Esophagus squamous epithelium (tissue), 5 donors: ENCODE results near the gene ACSL1. TPM values are rescaled to one million over a fixed set of nuclear protein-coding genes. Genes with fewer than 3 reads are reported as not detected.

Experiments used
- DNase-seq: peaks from one replicate; lab custom pipeline; 2025; lab: John Stamatoyannopoulos, UW
- H3K27ac ChIP-seq, 4 donors: fragments of 200-600 bp; sonication (generic); one replicate each; pipeline ENCODE4 v1.5.1; 2016 to 2019; ENCODE audit warnings: mild to moderate bottlenecking in 1 of 4
- H3K27me3 ChIP-seq, 4 donors: fragments of 200-600 bp; sonication (generic); 1 replicate in 3 of 4; 2 replicates in 1 of 4; pipeline versions ENCODE4 v1.5.1 to v1.6.0; 2017 to 2021; ENCODE audit warnings: antibody characterized with exemption in 1 of 4
- H3K36me3 ChIP-seq, 3 donors: fragments of 200-600 bp; sonication (generic); one replicate each; pipeline ENCODE4 v1.5.1; 2016 to 2019
- H3K4me1 ChIP-seq, 3 donors: fragments of 200-600 bp; sonication (generic); one replicate each; pipeline ENCODE4 v1.5.1; 2017 to 2019
- H3K4me3 ChIP-seq, 4 donors: fragments of 200-600 bp; sonication (generic); 1 replicate in 3 of 4; 2 replicates in 1 of 4; pipeline ENCODE4 v1.5.1; 2016 to 2019; ENCODE audit warnings: mild to moderate bottlenecking in 2 of 4, moderate library complexity in 1 of 4
- H3K9me3 ChIP-seq, 3 donors: fragments of 200-600 bp; sonication (generic); one replicate each; pipeline ENCODE4 v1.5.1; 2016 to 2019
- CTCF ChIP-seq, 6 experiments: fragments of 450-650 bp in 4 of 6; fragments of 200-600 bp in 2 of 6; sonication (generic) in 2 of 6; IDR thresholded peaks; one replicate each; pipeline ENCODE4 v1.5.1; 2016 to 2019; ENCODE audit warnings: antibody characterized with exemption in 6 of 6, mild to moderate bottlenecking in 4 of 6, moderate library complexity in 4 of 6
- POLR2A ChIP-seq, 4 donors: fragments of 450-650 bp; IDR thresholded peaks; one replicate each; pipeline ENCODE4 v1.6.1; 2017; ENCODE audit warnings: antibody characterized with exemption in 4 of 4, mild to moderate bottlenecking in 4 of 4, moderate library complexity in 3 of 4
- WGBS, 2 donors: methylation state at CpG; one replicate each; pipeline ENCODE4 v1.1.5; 2018; 5-methylcytosine and 5-hydroxymethylcytosine counted together
- intact Hi-C: fragments of 100-400 bp; cut with DNase I; formaldehyde crosslinking; loops from one replicate; pipeline ENCODE4 v1.15.0; 2022
- total RNA-seq, 4 donors: library from RNA; depleted of rRNA; stranded (reverse); fragments of >200 nt; gene quantifications; one replicate each; pipeline ENCODE4 v1.1.0, GENCODE V29; 2016
- donor health status: DM: yes; HTN: yes; CAD: no.

The ACSL1 gene
- total RNA-seq, 4 donors from 2014 or later = 59.7 to 101 (median 73.8) TPM

- intact Hi-C loops = no loop called here
- H3K9me3 ChIP-seq = no peaks in the 10 kb centered on the region
- no peak for TF ChIP-seq POLR2A (IDR thresholded peaks at IDR 0.05)
- TF ChIP-seq CTCF (IDR thresholded peaks at IDR 0.05) = no peak
- no peak overlapping the region for H3K4me3 ChIP-seq
- H3K27me3 ChIP-seq = no peaks in the 10 kb centered on the region
- DNase-seq = no peak
- H3K36me3 ChIP-seq = peaks cover 0 to 37% (median 10%) of the 10 kb centered on the region in 3 donors
- H3K27ac ChIP-seq = peak overlapping the region; percentile 3 to 57 (median 48)
- H3K4me1 ChIP-seq = peaks cover 4 to 16% (median 5%) of the 10 kb centered on the region in 3 donors
- 75 to 80% methylated on average over 7 to 8 of the region's 8 CpGs for WGBS, 2 donors
Observed at GRCh38 chr4:184792334-184792733, 33.4 kb downstream of the ACSL1 start.

GRCh38 chr4:184790826-184791225, 34.9 kb downstream of the ACSL1 start:
- WGBS, 2 donors = 76 to 92% methylated on average over 3 of the region's 3 CpGs
- intact Hi-C loops = no loop called here
- Histone ChIP-seq H3K27ac (no peak overlapping the region), H3K36me3 (peaks cover 0 to 44% (median 16%) of the 10 kb centered on the region in 3 donors), H3K4me1 (peaks cover 4 to 16% (median 5%) of the 10 kb centered on the region in 3 donors), H3K27me3 (no peaks in the 10 kb centered on the region), H3K9me3 (no peaks in the 10 kb centered on the region), H3K4me3 (no peak overlapping the region)
- no peak for DNase-seq
- TF ChIP-seq POLR2A (IDR thresholded peaks at IDR 0.05) (no peak), CTCF (IDR thresholded peaks at IDR 0.05) (no peak)

- WGBS, 2 donors = 55 to 79% methylated on average over 5 to 6 of the region's 6 CpGs
- Histone ChIP-seq H3K36me3 (peaks cover under 1 to 72% (median 16%) of the 10 kb centered on the region in 3 donors), H3K27ac (no peak overlapping the region), H3K27me3 (no peaks in the 10 kb centered on the region), H3K4me3 (no peak overlapping the region), H3K4me1 (peaks cover 0 to 8% (median 4%) of the 10 kb centered on the region in 3 donors), H3K9me3 (no peaks in the 10 kb centered on the region)
- intact Hi-C loops = no loop called here
- TF ChIP-seq CTCF (IDR thresholded peaks at IDR 0.05) = no peak
- TF ChIP-seq POLR2A (IDR thresholded peaks at IDR 0.05) = no peak
- DNase-seq = no peak
Observed at GRCh38 chr4:184787766-184788503, 37.8 kb downstream of the ACSL1 start.

- intact Hi-C loops = no loop called here
- no peaks in the 10 kb centered on the region for H3K4me1 ChIP-seq
- TF ChIP-seq POLR2A (IDR thresholded peaks at IDR 0.05) (no peak), CTCF (IDR thresholded peaks at IDR 0.05) (no peak)
- no peak overlapping the region for H3K4me3 ChIP-seq
- no peak overlapping the region for H3K27ac ChIP-seq
- no peaks in the 10 kb centered on the region for H3K9me3 ChIP-seq
- DNase-seq = no peak
- H3K27me3 ChIP-seq = no peaks in the 10 kb centered on the region
- 89 to 94% methylated on average over 9 of the region's 9 CpGs for WGBS, 2 donors
- peaks cover 7 to 88% (median 16%) of the 10 kb centered on the region in 3 donors for H3K36me3 ChIP-seq
Observed at GRCh38 chr4:184785813-184786212, 40.0 kb downstream of the ACSL1 start.

- intact Hi-C loops = no loop called here
- DNase-seq = no peak
- no peak for TF ChIP-seq POLR2A (IDR thresholded peaks at IDR 0.05)
- no peak for TF ChIP-seq CTCF (IDR thresholded peaks at IDR 0.05)
- peaks cover 7 to 93% (median 16%) of the 10 kb centered on the region in 3 donors for H3K36me3 ChIP-seq
- H3K27me3 ChIP-seq = no peaks in the 10 kb centered on the region
- H3K9me3 ChIP-seq = no peaks in the 10 kb centered on the region
- H3K4me1 ChIP-seq = no peaks in the 10 kb centered on the region
- H3K4me3 ChIP-seq = no peak overlapping the region
- 82 to 94% methylated on average over 7 to 8 of the region's 8 CpGs for WGBS, 2 donors
- H3K27ac ChIP-seq = no peak overlapping the region
Observed at GRCh38 chr4:184784628-184785257, 41.0 kb downstream of the ACSL1 start.
